ENCODE measurements around the gene FSTL4.
"Not testable (repeated sequence)": the region's sequence is repeated elsewhere in the genome, so short reads cannot be mapped to it uniquely, and the experiment has no call there.

FSTL4 gene

GRCh38 chr5:133409210-133409674 lies 203.1 kb downstream of the FSTL4 start:
- DNase-seq (ENCODE audit: insufficient read length, low spot score), result no peak
- FAIRE-seq, result no peak

- FAIRE-seq (no peak), DNase-seq (ENCODE audit: insufficient read length, low spot score) (no peak)
These were observed 204.0 kb downstream of the FSTL4 start for GRCh38 chr5:133408322-133408721.

- FAIRE-seq (no peak), DNase-seq (ENCODE audit: insufficient read length, low spot score) (no peak)
These were observed 205.2 kb downstream of the FSTL4 start for GRCh38 chr5:133406977-133407632.

DNA sequence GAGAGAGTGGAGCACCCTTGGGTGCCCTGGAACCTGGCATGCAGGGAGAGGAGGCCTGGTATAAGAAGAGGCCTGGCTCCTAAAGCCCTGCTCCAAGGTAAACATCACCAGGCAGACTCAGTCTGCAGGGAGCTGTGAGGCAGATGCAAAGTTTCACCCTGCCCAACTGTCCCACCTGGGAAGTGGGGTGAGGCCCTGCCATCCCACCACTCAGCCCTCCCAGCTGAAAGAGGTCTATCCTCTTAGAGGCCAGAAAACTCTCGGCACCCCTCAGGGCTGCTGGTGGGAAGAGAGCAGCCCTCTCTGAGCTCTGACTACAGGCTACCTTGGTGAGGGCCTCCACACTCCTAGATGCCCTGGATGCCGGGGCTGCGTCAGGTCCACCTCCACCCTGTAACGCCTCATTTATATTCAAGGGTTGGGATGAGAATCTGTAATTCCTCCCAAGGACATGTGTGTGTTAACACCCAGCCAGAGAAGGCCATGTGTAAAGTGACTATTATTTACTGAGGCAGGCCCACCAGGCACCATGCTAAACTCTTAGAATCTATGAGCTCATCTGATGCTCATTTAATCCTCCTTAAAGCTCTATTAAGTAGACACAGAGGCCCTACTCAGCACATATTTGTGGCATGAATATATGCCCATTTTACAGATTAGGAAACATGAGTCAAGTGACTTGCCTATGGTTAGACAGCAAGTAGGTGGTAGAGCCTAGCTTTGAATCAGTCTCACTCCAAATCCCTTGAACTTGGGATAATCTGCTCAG lies 205.9 kb downstream of the FSTL4 start:
- DNase-seq (ENCODE audit: insufficient read length, low spot score) (no peak), FAIRE-seq (no peak)

- DNase-seq (ENCODE audit: insufficient read length, low spot score), result no peak
- FAIRE-seq, result no peak
These were observed 206.9 kb downstream of the FSTL4 start for GRCh38 chr5:133405275-133406034.

GRCh38 chr5:133404724-133405123 lies 207.6 kb downstream of the FSTL4 start:
- FAIRE-seq (no peak), DNase-seq (ENCODE audit: insufficient read length, low spot score) (no peak)

DNA sequence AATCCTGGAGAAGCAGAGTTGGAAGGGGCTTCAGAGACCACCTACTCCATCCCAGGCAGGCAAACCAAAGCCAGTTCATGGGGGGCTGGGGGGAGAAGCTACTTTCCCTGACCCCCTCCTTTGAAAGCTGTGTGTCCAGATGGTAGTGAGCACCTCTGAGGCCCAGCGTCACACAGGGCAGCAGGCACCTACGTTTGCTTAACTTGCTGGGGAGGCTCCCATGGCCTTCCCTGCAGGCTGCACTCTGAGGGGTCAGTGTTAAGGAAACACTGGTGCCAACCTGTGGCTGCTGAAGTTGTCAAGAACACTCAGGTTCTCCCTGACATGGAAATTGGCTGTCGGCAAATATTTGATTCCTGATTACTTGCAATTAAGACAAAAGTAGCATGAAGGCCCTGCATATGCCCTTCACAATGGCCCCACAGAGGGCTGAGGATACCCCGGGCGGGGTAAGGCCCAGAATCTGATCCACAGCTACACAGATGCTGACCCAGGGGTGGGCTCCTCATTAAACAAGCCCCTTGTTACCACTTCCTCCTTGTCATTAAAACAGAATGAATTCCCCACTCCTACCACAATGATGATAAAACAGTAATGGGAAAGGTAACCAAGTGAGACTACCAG lies 208.5 kb downstream of the FSTL4 start:
- DNase-seq (ENCODE audit: insufficient read length, low spot score) (no peak), FAIRE-seq (no peak)

GRCh38 chr5:133402775-133403174 lies 209.6 kb downstream of the FSTL4 start:
- FAIRE-seq (no peak), DNase-seq (ENCODE audit: insufficient read length, low spot score) (no peak)

- DNase-seq (ENCODE audit: insufficient read length, low spot score) (no peak), FAIRE-seq (no peak)
These were observed 210.5 kb downstream of the FSTL4 start for GRCh38 chr5:133401731-133402347.

DNA sequence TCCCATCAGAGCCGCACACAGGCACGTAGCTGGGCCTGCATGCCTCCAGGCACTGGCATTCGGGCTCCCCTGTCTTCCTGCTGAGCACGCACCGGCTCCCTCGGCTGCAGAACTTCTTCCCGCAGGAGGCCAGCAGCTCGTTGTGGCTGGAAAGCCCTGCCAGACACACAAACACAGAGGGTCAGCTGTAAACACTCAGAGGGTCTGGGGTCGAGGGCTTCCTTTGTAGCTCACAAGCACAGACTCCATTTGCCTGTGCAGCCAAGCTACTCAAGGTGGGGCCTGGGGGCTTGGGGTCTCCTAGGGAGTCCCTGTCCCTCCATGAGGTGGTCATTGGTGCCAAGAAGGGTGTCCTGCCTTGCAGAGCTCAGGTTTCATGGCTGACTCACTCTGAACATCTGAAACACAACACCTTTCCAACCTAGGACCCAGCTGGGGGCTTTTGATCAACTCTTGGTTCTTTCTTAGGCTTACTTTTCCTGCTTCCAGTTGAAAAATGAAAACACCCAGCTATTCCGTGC lies 211.4 kb downstream of the FSTL4 start:
- DNase-seq (ENCODE audit: insufficient read length, low spot score) (no peak), FAIRE-seq (no peak)

GRCh38 chr5:133400120-133400519 lies 212.2 kb downstream of the FSTL4 start:
- DNase-seq (ENCODE audit: insufficient read length, low spot score) (no peak), FAIRE-seq (no peak)

- FAIRE-seq, result no peak
- DNase-seq (ENCODE audit: insufficient read length, low spot score), result no peak
These were observed 213.0 kb downstream of the FSTL4 start for GRCh38 chr5:133399247-133399891.

DNA sequence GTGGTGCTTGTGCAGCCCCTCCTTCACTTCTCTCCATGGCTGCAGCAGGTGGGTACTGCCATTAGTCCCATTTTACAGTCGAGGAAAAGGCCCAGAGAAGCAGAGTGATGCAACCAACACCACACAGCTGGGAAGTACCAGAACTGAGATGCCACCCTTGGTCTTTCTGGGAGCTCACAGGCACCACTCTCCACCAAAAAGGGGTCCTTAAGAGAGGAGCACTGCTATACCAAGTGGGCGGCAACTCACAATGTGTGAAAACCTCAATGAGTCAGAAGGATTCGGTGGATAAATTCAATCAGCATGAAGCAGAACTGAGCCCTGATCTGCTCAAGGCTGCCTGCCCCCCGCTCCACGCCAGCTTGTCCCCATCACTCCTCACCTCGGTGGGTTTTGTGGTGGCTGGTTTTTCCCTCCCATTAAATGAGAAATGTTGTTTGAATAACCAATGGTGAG lies 213.7 kb downstream of the FSTL4 start:
- FAIRE-seq, result no peak
- DNase-seq (ENCODE audit: insufficient read length, low spot score), result no peak

DNA sequence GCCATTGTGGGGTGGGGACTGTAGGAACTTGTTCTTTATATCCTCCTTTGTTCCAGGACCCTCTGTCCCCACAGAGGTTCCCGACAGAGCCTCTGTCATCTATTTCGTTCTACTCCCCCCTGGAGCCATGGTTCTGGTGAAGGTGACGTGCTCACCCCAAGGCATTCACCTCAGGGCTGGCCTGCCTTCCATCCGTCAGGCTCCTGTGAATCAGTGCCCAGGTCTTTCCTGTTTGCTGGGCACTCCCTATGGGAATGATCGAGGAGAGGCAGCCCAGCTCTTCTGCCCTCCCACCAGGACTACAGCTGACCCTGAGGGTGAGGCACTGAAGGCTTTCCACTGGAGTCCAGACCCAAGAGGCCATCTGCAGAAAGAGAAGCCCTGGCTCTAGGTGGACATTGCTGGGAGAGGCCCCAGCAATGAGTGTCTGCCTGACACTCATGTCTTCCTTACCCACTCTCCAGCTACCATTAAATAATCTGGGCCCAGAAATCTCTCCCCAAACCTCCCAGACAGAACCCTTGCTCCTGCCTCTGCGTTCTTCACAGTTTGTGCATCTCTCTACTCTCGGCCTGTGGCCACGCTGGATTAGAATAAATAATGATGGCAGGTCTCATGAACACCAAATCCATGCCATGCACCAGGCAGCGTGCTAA lies 214.2 kb downstream of the FSTL4 start:
- DNase-seq (ENCODE audit: insufficient read length, low spot score) (no peak), FAIRE-seq (no peak)

DNA sequence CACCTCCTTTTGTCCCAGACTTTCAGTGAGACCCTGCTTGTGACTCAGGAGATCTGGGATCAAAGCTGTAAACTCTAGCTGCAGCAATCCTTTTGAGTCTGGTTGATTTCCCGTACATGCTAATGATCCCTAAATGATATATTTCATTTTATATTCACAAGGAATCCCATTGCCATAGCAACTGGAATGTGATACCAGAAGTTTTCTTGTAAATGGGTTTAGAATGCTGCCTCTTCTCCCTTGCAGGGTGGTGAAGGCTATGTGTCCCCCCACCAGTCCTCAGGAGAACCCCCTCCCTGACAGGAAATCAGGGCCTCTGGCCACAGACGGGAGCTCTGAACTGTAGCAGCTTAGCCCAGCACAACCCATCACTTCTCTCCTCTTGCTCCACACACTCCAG lies 215.0 kb downstream of the FSTL4 start:
- DNase-seq (ENCODE audit: insufficient read length, low spot score) (no peak), FAIRE-seq (no peak)

DNA sequence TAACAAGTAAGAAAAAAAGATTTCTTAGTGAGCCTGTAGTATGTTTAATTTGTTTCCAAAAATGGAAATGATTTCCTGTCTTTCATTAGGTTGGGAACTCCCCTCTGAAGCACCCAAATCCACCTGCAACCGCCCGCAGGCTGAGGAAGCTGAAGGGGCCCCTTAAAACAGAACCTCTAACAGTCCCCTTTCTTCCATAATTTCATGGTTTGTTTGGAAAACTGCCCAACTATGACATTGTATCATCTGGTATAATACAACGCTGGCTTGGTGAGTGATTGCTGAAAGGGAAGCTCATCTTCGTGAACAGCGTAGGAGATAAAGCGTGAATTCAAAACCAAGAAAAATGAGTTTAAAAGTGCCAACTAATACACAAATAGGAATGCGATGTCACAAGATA lies 215.5 kb downstream of the FSTL4 start:
- FAIRE-seq, result no peak
- DNase-seq (ENCODE audit: insufficient read length, low spot score), result no peak

- FAIRE-seq, result no peak
- DNase-seq (ENCODE audit: insufficient read length, low spot score), result no peak
These were observed 216.1 kb downstream of the FSTL4 start for GRCh38 chr5:133396187-133396741.

DNA sequence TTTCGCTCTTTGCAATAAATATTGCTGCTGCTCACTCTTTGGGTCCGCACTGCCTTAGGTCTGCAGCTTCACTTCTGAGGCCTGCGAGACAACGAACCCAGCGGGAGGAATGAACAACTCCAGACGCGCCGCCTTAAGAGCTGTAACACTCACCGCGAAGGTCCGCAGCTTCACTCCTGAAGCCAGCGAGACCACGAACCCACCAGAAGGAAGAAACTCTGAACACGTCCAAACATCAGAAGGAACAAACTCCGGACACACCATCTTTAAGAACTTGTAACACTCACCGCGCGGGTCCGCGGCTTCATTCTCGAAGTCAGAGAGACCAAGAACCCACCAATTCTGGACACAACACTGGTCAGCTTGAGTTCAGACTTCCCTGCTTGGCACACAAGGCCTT lies 217.1 kb downstream of the FSTL4 start:
- DNase-seq (ENCODE audit: insufficient read length, low spot score); FAIRE-seq: not testable (repeated sequence)

DNA sequence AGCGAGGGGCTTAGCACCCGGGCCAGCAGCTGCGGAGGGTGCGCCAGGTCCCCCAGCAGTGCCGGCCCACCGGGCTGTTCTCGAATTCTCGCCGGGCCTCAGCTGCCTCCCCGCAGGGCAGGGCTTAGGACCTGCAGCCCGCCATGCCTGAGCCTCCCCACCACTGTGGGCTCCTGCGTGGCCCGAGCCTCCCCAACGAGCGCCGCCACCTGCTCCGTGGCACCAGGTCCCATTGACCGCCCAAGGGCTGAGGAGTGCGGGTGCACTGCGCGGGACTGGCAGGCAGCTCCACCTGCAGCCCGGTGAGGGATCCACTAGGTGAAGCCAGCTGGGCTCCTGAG lies 217.9 kb downstream of the FSTL4 start:
- FAIRE-seq; DNase-seq (ENCODE audit: insufficient read length, low spot score): not testable (repeated sequence)

Measured in HTR-8/SVneo (cell line).